Measurements from ENCODE around the gene CLASRP. TPM values are rescaled to one million over a fixed set of nuclear protein-coding genes. Genes with fewer than 3 reads are reported as not detected.
A peak's percentile ranks its signal among the peaks of the same experiment; 100 is the strongest.
"Not testable (repeated sequence)": the region's sequence is repeated elsewhere in the genome, so short reads cannot be mapped to it uniquely, and the experiment has no call there.

CLASRP gene
- total and polyA plus RNA-seq, 2 donors (not counting 1 experiment from before 2014, with no cell fraction given) = 12.1 to 15.7 TPM

DNA sequence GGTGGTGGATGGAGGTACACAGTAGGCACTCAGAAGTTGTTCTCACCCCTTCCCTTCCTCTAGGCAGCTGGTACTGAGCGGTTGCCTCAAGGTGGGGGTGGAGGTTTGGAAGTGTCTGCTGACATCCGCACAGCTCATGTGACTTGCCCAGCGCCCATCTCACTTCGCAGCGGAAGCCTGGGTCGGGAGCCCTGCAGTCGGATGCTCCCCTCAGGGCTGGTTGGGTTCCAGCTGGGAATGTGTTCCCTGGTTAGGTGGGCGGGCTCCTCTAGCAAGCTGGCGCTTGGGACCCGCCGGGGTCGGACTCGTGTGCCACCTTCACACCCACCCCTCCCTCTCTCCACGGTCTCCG is 64.3 kb downstream of the CLASRP start:
- no peak overlapping the region for H2AFZ ChIP-seq (ENCODE audit: low read length)

DNA sequence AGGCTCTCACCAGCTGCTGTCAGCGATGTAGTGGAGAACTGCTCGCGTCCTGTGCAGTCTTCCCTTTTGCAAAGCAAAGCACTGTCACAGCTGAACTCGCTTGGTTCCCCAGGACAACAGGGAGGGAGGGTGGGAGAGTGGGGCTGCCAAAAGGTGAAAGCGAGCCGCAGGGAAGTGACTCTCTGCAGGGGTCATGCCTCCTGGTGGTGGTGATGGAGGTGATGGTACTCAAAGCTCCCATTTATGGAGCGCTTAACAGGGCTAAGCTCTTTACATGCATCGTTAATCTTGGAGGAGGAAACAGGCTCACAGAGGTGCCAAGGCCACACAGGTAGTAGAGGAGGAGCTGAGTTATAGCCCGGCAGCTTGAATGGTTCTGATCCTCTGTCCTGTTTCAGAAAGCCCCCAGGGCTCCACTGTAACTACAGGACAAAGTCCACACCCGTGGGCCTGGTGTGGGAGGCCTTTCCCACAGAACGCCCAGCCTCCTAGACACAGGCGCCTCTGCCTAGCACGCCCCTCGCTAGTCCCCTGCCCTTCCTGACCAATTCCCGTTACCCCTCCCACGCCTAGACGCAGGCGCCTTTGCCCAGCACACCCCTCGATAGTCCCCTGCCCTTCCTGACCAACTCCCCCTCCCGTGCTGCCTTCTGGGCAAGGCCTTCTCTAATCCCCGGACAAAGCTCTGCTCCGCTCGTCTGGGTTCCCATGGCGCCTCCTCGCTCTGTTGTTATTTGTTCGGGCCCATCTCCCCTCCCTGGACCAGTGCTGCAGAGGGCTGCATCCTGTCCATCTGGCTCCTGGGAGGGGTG is 64.9 kb downstream of the CLASRP start:
- no peaks in the 10 kb centered on the region for H3K36me3 ChIP-seq (ENCODE audit: control insufficient read depth, insufficient read depth, low read length)
- peaks cover 89% of the 10 kb centered on the region for H3K79me2 ChIP-seq (ENCODE audit: control insufficient read depth, insufficient read depth, low read length)
- H3K27ac ChIP-seq (ENCODE audit: insufficient read depth, low read length) = no peak overlapping the region
- peaks cover 28% of the 10 kb centered on the region for H3K4me1 ChIP-seq (ENCODE audit: control insufficient read depth, extremely low read depth, insufficient read depth, low read length)
- H2AFZ ChIP-seq (ENCODE audit: low read length) = no peak overlapping the region
- H3K4me2 ChIP-seq (ENCODE audit: extremely low read depth, insufficient read depth, low read length) = peak overlapping the region; percentile 63
- H3K9me3 ChIP-seq (ENCODE audit: control insufficient read depth, insufficient read depth, low read depth, low read length) = no peaks in the 10 kb centered on the region
- no peak for TF ChIP-seq EZH2 (IDR thresholded peaks at IDR 0.05; ENCODE audit: low read length, missing control alignments)
- TF ChIP-seq, protein P1, sequence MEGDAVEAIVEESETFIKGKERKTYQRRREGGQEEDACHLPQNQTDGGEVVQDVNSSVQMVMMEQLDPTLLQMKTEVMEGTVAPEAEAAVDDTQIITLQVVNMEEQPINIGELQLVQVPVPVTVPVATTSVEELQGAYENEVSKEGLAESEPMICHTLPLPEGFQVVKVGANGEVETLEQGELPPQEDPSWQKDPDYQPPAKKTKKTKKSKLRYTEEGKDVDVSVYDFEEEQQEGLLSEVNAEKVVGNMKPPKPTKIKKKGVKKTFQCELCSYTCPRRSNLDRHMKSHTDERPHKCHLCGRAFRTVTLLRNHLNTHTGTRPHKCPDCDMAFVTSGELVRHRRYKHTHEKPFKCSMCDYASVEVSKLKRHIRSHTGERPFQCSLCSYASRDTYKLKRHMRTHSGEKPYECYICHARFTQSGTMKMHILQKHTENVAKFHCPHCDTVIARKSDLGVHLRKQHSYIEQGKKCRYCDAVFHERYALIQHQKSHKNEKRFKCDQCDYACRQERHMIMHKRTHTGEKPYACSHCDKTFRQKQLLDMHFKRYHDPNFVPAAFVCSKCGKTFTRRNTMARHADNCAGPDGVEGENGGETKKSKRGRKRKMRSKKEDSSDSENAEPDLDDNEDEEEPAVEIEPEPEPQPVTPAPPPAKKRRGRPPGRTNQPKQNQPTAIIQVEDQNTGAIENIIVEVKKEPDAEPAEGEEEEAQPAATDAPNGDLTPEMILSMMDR (conservative IDR thresholded peaks at IDR 0.05 in 1 of 2, IDR thresholded peaks at IDR 0.05 in 1 of 2; ENCODE audit: low read depth in 1 of 2, low read length in 2 of 2) = peak in 1 of 2 donors; percentile 2
- H3K9ac ChIP-seq (ENCODE audit: insufficient read depth, low read length) = peak overlapping the region; percentile 32
- H3K27me3 ChIP-seq (ENCODE audit: control insufficient read depth, insufficient read depth, low read length) = no peaks in the 10 kb centered on the region
- no peak for DNase-seq (ENCODE audit: low read depth in 2 of 2)
- peak overlapping the region in 1 of 4 experiments; percentile 14 for H3K4me3 ChIP-seq (replicated peaks in 1 of 4; ENCODE audit: control extremely low read depth in 1 of 4, insufficient read depth in 1 of 4, low read depth in 3 of 4, low read length in 4 of 4)
- H4K20me1 ChIP-seq (ENCODE audit: control insufficient read depth, extremely low read depth, insufficient read depth, low read length) = no peaks in the 10 kb centered on the region

More for the DNA sequence above, 64.3 kb downstream of the CLASRP start:
- H3K79me2 ChIP-seq (ENCODE audit: control insufficient read depth, insufficient read depth, low read length) = peaks cover 89% of the 10 kb centered on the region
- peak overlapping the region; percentile 32 for H3K9ac ChIP-seq (ENCODE audit: insufficient read depth, low read length)
- peak overlapping the region in 1 of 4 experiments; percentile 14 for H3K4me3 ChIP-seq (replicated peaks in 1 of 4; ENCODE audit: control extremely low read depth in 1 of 4, insufficient read depth in 1 of 4, low read depth in 3 of 4, low read length in 4 of 4)
- peaks cover 33% of the 10 kb centered on the region for H3K4me1 ChIP-seq (ENCODE audit: control insufficient read depth, extremely low read depth, insufficient read depth, low read length)
- no peaks in the 10 kb centered on the region for H3K9me3 ChIP-seq (ENCODE audit: control insufficient read depth, insufficient read depth, low read depth, low read length)
- H3K27ac ChIP-seq (ENCODE audit: insufficient read depth, low read length) = no peak overlapping the region
- H3K27me3 ChIP-seq (ENCODE audit: control insufficient read depth, insufficient read depth, low read length) = no peaks in the 10 kb centered on the region
- H3K36me3 ChIP-seq (ENCODE audit: control insufficient read depth, insufficient read depth, low read length) = no peaks in the 10 kb centered on the region
- peak overlapping the region; percentile 63 for H3K4me2 ChIP-seq (ENCODE audit: extremely low read depth, insufficient read depth, low read length)
- H4K20me1 ChIP-seq (ENCODE audit: control insufficient read depth, extremely low read depth, insufficient read depth, low read length) = no peaks in the 10 kb centered on the region
- TF ChIP-seq, protein P1 (conservative IDR thresholded peaks at IDR 0.05 in 1 of 2, IDR thresholded peaks at IDR 0.05 in 1 of 2; ENCODE audit: low read depth in 1 of 2, low read length in 2 of 2) = no peak
- no peak for TF ChIP-seq EZH2 (IDR thresholded peaks at IDR 0.05; ENCODE audit: low read length, missing control alignments)
- peak in 1 of 2 donors; percentile 29 for DNase-seq (ENCODE audit: low read depth in 2 of 2)

DNA sequence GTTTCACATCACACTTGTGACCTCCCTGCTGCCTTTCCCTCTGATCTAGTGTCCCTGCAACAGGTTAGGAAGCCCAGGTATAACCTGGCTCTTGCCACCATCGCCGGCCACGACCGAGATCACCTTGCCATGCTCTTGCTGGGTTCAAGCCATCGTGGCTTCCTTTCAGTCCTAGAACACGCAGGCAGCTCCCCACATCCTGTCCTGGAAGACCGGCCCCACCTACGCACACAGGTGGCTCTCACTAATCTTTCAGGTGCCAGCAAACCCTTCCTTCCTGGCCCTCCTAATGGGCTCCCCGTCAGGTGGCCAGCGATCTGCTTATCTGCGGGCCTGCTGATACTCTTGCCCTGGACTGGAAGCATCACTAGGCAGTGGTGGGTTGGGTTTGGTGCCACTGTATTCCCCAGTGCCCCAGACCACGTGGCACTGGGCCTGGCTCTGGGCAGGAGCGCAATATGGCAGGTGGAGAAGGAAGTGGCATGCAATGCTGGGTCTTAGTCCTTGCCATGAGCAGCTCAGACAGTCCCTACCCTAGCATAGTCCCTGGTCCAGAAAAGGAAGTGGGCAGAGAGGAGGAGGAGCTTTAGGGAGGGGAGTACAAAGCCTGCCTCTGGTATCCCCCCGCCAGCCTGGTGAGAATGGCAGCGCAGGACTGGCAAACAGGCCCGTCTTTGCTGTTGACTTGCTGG is 66.0 kb downstream of the CLASRP start:
- no peaks in the 10 kb centered on the region for H3K9me3 ChIP-seq (ENCODE audit: control insufficient read depth, insufficient read depth, low read depth, low read length)
- no peak overlapping the region for H2AFZ ChIP-seq (ENCODE audit: low read length)
- no peak overlapping the region for H3K4me2 ChIP-seq (ENCODE audit: extremely low read depth, insufficient read depth, low read length)
- no peak overlapping the region for H3K4me3 ChIP-seq (replicated peaks in 1 of 4; ENCODE audit: control extremely low read depth in 1 of 4, insufficient read depth in 1 of 4, low read depth in 3 of 4, low read length in 4 of 4)
- H3K27ac ChIP-seq (ENCODE audit: insufficient read depth, low read length) = no peak overlapping the region
- DNase-seq (ENCODE audit: low read depth in 2 of 2) = no peak
- TF ChIP-seq EZH2 (IDR thresholded peaks at IDR 0.05; ENCODE audit: low read length, missing control alignments) = no peak
- TF ChIP-seq, protein P1 (conservative IDR thresholded peaks at IDR 0.05 in 1 of 2, IDR thresholded peaks at IDR 0.05 in 1 of 2; ENCODE audit: low read depth in 1 of 2, low read length in 2 of 2) = no peak
- H3K27me3 ChIP-seq (ENCODE audit: control insufficient read depth, insufficient read depth, low read length) = no peaks in the 10 kb centered on the region
- peaks cover 18% of the 10 kb centered on the region for H3K4me1 ChIP-seq (ENCODE audit: control insufficient read depth, extremely low read depth, insufficient read depth, low read length)
- no peak overlapping the region for H3K9ac ChIP-seq (ENCODE audit: insufficient read depth, low read length)
- peaks cover 87% of the 10 kb centered on the region for H3K79me2 ChIP-seq (ENCODE audit: control insufficient read depth, insufficient read depth, low read length)
- no peaks in the 10 kb centered on the region for H4K20me1 ChIP-seq (ENCODE audit: control insufficient read depth, extremely low read depth, insufficient read depth, low read length)
- no peaks in the 10 kb centered on the region for H3K36me3 ChIP-seq (ENCODE audit: control insufficient read depth, insufficient read depth, low read length)

DNA sequence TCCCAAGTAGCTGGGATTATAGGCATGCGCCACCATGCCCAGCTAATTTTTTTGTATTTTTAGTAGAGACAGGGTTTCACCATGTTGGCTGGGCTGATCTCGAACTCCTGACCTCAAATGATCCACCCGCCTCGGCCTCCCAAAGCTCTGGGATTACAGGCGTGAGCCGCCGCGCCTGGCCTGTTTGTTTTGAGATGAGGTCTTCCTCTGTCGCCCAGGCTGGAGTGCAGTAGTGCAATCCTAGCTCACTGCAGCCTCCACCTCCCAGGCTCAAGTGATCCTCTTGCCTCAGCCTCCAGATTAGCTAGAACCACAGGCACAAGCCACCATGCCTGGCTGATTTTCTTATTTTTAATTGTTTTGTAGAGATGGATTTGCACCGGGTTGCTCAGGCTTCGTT is 67.5 kb downstream of the CLASRP start:
- H3K27ac ChIP-seq (ENCODE audit: insufficient read depth, low read length); H3K9me3 ChIP-seq (ENCODE audit: control insufficient read depth, insufficient read depth, low read depth, low read length); DNase-seq (ENCODE audit: low read depth in 2 of 2); H2AFZ ChIP-seq (ENCODE audit: low read length); H3K36me3 ChIP-seq (ENCODE audit: control insufficient read depth, insufficient read depth, low read length); H3K4me3 ChIP-seq (replicated peaks in 1 of 4; ENCODE audit: control extremely low read depth in 1 of 4, insufficient read depth in 1 of 4, low read depth in 3 of 4, low read length in 4 of 4); H3K27me3 ChIP-seq (ENCODE audit: control insufficient read depth, insufficient read depth, low read length); H4K20me1 ChIP-seq (ENCODE audit: control insufficient read depth, extremely low read depth, insufficient read depth, low read length); H3K4me2 ChIP-seq (ENCODE audit: extremely low read depth, insufficient read depth, low read length); H3K9ac ChIP-seq (ENCODE audit: insufficient read depth, low read length): not testable (repeated sequence)
- peaks cover 12% of the 10 kb centered on the region for H3K4me1 ChIP-seq (ENCODE audit: control insufficient read depth, extremely low read depth, insufficient read depth, low read length)
- H3K79me2 ChIP-seq (ENCODE audit: control insufficient read depth, insufficient read depth, low read length) = peaks cover 82% of the 10 kb centered on the region
